HFF-Myc (cell line): Measurements from ENCODE around the gene ADAM19.

Experiments used
- DNase-seq: peaks from one replicate; pipeline ENCODE4 v3.0.0-alpha.2; 2011; ENCODE audit warnings: low read depth; ENCODE audit errors: extremely low read depth
- H3K4me3 ChIP-seq: replicated peaks from 2 replicates; pipeline ENCODE4 v1.5.1; 2011; ENCODE audit warnings: low read depth, mild to moderate bottlenecking, control low read depth, low read length
- TF ChIP-seq, protein P1 (sequence below): IDR thresholded peaks from 2 replicates; pipeline ENCODE4 v1.5.1; 2012; ENCODE audit warnings: mild to moderate bottlenecking, low read depth, low read length, control low read depth; ENCODE audit errors: missing control alignments

ADAM19 gene

DNA sequence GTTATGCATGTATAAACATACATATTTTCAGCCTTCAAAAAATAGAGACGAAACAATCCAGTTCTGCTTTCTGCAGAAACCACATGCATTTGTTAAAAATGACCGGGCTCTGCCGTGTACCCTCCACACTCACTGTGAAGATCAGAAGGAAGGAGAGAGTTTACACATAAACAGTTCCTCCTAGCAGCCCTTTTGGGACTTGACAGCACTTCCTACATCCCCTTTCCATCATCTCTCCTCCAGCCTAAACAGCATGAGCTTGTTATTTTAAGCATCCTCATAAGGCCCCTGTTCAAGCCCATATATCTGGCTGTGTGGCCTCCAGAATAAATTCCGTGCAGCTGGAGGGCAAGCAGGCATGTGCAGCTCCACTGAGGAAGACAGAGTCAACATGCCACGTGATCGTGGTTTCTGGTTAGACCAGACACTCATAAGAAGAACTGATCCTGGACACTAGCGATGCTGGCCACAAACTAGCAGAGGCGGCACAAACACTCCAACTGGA, 73.4 kb downstream of the ADAM19 start:
- no peak for DNase-seq
- no peak overlapping the region for H3K4me3 ChIP-seq
- TF ChIP-seq, protein P1, sequence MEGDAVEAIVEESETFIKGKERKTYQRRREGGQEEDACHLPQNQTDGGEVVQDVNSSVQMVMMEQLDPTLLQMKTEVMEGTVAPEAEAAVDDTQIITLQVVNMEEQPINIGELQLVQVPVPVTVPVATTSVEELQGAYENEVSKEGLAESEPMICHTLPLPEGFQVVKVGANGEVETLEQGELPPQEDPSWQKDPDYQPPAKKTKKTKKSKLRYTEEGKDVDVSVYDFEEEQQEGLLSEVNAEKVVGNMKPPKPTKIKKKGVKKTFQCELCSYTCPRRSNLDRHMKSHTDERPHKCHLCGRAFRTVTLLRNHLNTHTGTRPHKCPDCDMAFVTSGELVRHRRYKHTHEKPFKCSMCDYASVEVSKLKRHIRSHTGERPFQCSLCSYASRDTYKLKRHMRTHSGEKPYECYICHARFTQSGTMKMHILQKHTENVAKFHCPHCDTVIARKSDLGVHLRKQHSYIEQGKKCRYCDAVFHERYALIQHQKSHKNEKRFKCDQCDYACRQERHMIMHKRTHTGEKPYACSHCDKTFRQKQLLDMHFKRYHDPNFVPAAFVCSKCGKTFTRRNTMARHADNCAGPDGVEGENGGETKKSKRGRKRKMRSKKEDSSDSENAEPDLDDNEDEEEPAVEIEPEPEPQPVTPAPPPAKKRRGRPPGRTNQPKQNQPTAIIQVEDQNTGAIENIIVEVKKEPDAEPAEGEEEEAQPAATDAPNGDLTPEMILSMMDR, result no peak

DNA sequence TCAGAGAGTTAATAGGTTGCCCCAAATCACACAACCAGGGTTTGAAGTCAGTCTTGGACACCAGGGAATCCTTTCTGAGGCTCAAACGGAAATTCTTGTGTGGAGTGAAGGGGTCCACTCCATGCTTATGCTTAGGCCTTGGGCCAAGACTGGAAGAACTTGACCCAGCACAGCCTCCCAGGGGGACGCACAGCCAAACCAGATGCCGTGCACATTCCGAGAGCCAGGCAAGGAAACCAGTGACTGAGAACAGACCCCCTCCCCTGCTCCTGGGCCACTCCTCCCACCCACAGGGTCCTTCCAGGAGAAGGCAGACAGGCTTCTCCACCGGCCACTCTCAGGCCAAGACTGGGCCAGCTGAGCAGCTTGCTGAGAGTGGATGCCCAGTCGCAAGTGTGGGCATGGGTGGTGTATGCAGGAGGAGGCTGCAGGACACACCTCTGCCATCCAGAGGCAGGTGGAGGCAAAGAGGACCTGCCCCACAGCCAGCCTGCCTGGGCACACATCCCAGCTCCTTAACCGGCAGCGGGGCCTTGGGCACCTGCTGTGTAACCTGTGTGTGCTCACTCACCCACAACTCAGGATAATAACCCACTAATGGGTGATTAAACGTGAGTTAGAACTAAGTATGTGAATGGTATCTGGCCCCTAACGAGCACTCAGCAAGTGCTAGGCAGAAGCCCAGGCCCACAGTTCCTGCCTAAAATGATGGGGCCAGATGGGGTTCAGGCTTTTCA, 77.5 kb downstream of the ADAM19 start:
- DNase-seq, result no peak
- TF ChIP-seq, protein P1, result no peak
- no peak overlapping the region for H3K4me3 ChIP-seq

DNA sequence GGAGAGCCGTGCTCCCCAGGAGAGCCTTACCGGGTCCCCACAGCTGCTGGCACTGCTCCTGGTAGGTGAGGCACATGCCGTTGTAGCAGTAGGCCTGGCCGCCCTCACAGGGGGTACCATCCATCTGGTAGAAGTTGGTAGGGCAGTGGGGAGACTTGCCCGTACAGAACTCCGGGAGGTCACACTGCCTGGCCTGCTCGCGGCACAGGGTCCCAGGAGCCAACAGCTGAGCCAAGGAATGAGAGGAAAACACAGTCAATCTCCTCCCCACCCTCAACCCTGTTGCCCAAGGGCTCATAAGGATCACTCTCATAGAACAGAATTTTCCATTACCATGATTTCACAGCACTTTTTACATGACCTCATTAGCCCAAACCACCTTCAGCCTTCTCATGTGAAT, 78.7 kb downstream of the ADAM19 start:
- no peak for DNase-seq
- no peak overlapping the region for H3K4me3 ChIP-seq
- TF ChIP-seq, protein P1, result no peak

DNA sequence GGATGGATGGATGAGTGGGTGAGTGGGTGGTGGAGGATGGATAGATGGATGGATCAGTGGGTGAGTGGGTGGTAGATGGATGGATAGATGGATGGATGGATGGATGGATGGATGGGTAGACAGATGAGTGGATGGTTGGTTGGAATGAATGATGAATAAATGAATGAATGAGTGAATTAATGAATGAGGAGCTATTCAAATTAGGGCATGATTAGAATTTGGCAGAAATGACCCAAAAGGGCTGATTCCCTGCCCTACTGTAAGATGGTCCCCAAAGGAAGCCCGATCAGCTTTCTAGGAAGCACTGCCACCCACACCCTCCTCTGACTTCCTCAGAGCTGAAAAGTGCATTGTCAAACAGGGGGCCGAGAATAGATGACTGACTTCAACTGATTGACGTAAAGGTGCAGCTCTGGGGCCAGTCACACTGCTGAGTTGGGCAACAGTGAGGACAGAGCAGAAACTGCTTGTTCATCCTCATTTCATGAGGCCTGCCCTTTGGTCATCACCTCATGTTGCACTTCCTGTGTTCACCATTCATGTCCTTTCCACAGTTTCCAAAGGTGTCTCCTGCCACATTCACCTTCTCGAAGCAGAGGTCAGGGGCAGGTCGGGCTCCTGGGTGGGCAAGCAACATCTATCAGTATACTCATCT, 81.3 kb downstream of the ADAM19 start:
- DNase-seq, result no peak
- TF ChIP-seq, protein P1, result no peak
- H3K4me3 ChIP-seq, result no peak overlapping the region

DNA sequence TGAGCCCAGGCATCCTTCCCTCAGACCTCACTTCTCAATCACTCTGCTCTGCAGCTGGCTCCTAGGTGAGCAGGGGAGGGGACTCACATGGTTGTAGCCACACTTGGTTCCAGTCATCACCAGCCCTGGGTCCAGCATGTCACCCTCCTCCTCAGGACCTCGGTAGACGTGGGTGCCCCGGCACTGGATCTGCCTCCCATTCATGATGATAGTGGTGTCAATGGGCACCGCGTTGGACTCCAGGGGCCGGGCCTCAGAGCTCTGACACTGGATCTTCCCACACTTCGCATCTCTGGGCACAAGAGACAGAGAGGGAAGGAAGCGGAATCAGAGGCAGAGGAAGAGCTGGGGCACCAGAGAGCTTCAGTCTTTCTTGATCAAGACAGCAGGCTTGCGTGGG, 82.7 kb downstream of the ADAM19 start:
- no peak for DNase-seq

DNA sequence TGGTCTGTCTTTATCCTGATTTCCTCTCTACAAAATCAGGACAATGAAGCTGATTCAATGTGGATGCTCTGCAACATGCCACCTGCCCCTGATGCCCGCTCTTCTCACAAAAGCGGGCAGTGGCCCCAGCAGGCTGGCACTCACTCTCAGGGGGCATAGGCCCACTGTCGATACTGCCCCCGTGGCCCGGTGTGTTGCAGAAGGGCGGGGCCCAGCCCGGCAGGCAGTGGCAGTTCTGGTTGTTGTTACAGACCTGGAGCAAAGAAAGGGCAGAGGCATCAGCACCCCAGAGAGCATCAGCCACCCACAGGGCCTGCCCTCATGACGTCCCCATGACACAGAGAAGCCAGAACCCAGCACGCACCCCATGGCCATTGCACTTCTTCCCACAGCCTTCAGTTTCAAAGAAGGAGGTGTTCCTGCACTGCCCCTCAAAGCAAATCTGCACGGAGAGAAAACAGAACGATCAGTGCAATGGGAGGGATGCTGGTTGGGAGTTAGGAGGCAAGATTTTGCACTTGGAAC, 84.0 kb downstream of the ADAM19 start:
- H3K4me3 ChIP-seq, result no peak overlapping the region
- no peak for DNase-seq
- TF ChIP-seq, protein P1, result no peak

More for the DNA sequence above, 82.7 kb downstream of the ADAM19 start:
- H3K4me3 ChIP-seq, result no peak overlapping the region
- TF ChIP-seq, protein P1, result no peak
